HG02759 (cell line): ENCODE measurements around the gene ZNF831.

Experiments
- ATAC-seq: cut with Tn5 transposase; IDR thresholded peaks from one replicate; pipeline ENCODE4 v1.9.1; 2021; ENCODE audit warnings: mild to moderate bottlenecking, moderate library complexity; ENCODE audit not compliant: unreplicated experiment

ZNF831 gene

DNA sequence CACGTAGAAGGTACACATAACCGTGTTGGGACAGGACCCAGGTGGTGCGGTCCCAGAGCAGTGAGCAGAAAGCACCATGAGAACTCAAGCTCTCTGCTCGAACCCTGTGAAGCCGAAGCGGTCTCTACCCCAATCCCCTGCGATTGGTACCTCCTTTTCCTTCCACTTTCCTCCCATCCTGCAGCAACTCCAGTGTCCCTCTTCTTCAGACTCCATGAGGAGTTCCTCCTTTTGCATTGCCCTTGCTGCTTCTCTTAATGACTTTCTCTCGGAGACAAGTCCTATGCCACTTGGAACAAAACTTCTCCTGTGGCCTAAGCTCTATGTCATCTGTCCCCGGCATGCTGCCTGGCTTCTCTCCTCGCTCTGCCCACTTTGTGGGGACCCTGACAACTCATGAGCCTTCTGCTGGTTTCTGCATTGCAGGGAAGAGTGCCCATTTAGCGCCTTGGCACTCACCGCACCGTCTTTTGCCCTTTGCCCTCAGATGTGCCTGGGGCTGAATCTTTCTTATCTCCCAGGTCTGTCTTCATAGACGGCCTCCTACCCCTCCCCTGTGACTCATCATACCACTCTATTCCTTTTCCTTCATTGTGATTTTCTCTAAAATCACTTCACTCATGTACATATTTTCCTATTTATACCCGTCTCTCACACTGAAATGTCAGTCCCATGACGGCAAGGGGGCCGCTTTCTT lies 9.2 kb upstream of the ZNF831 start:
- no peak for ATAC-seq

DNA sequence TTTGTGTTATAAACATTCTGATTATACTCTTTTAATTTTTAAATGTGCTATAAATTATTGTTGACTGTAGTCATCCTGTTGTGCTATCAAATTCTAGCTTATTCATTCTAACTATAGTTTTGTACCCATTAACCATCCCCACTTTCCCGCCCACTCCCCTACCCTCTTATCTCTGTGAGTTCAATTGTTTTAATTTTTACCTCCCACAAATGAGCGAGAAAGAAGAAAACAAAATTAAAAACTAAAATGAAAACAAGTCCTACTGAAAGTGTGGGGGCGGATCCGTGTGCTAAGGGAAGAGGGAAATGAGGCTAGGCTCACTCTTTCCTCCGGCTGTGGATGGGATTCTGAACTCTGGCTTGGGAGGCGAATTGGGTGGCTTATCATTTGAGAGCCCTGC lies 6.6 kb upstream of the ZNF831 start:
- ATAC-seq: no peak

DNA sequence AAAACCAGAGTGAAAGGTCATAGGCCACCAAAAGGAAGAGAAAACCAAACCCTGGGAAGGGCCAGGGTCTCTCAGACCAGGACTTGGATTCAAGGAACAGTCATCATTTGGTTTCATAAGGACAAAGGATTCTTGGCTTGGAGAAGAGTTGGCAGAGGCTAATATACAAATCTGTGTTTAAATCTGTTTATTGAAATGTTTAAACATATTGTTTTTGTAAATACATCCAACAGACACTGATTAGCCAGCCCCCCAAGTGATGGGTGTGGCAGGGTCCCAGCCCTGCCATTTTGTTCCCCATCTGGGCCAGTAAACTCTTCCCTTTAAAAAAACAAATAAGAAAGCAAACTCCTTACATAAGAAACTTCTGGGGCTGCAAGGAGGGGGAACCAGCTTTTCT lies 6.1 kb upstream of the ZNF831 start:
- ATAC-seq: no peak

DNA sequence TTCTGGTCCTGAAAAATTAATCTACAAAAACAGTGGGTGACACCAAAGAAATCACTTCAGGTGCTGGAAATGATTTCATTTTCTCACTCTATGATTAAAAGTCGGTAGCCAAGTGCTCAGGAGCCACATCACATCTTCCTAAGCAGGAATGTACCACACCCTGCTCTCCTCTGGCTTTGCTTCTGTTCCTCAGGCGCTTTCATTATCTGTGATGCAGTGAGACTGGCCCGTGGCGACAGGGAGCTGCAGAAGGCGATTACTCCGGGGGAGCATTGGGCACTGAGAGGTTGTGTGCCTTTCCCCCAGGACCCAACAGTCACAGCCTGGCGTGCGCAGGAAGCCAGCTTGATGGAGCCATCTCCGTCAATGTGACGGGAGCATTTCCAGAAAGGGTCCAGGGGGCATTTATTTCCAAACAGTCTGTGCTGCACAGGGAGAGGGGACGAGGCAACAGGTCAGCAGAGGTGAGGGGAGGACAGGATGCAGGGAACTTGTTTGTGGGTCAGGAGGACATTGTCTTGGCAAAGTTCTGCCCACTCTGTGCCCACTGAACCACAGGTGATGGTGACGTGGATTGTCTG lies 5.6 kb upstream of the ZNF831 start:
- no peak for ATAC-seq

GRCh38 chr20:59158673-59159072 lies 4.9 kb upstream of the ZNF831 start:
- no peak for ATAC-seq

DNA sequence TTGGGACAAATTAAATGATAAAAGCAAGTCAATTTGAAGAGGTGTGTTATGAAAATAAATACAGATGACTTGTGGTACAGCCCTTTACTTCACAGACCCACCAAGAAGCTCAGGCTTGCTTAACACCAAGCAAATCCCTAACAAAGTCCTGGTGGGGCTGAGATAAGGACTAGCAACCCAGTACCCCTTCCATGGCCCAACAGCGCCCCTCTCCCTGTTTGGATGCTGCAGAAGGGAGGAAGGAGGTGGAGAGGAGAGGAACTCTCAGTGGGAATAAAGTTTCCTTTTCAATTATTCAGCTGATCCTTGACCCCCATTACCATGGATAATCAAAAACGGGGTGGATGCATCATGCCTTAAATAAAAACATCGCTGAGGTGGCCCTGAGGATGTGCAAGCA lies 4.5 kb upstream of the ZNF831 start:
- no peak for ATAC-seq

GRCh38 chr20:59159493-59160376 lies 3.9 kb upstream of the ZNF831 start:
- ATAC-seq: no peak

- ATAC-seq: no peak
Measured at GRCh38 chr20:59160389-59161115, 3.1 kb upstream of the ZNF831 start.

DNA sequence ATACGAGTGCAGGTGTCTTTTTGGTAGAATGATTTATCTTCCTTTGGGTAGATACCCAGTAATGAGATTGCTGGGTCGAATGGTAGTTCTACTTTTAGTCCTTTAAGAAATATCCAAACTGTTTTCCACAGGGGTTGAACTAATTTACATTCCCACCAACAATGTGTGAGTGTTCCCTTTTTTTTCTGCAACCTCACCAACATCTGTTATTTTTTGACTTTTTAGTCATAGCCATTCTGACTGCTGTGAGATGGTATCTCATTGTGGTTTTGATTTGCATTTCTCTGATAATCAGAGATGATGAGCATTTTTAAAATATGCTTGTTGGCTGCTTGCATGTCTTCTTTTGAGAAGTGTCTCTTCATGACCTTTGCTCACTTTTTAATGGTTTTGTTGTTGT lies 1.9 kb upstream of the ZNF831 start:
- no peak for ATAC-seq

- no peak for ATAC-seq
Measured at GRCh38 chr20:59164686-59165391, 1.2 kb downstream of the ZNF831 start.

- ATAC-seq: no peak
Measured at GRCh38 chr20:59165396-59165795, 1.8 kb downstream of the ZNF831 start.

DNA sequence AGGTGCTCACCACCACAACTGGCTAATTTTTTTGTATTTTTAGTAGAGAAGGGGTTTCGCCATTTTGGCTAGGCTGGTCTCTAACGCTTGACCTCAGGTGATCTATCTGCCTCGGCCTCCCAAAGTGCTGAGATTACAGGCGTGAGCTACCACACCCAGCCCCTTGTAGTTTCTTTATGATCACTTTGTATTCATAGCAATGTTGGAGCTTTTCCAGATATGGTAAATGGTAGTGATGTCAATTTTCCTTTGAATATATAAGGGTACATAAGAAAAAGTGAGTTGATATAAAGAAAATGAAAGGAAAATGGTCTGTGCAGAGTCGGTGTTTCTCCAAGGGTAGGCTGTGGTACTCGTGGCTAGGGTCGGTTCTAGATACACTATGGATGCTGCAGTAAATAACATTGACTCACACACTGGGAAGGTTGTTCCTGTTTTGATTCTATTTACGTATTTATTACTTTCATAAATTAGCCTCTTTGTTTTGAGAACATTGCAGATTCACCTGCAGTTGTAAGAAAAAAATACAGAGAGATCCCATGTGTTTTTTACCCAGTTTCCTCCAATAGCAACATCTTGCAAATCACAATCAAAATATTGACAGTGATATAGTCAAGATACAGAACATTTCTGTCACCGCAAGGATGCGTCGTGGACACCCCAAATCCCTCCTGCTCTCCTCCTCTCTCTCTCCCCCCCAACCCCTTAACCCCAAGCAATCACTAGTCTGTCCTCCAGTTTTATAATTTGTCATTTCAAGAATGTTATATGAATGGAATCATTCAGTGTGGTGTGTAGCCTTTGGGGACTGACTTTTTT lies 2.5 kb downstream of the ZNF831 start:
- ATAC-seq: no peak

DNA sequence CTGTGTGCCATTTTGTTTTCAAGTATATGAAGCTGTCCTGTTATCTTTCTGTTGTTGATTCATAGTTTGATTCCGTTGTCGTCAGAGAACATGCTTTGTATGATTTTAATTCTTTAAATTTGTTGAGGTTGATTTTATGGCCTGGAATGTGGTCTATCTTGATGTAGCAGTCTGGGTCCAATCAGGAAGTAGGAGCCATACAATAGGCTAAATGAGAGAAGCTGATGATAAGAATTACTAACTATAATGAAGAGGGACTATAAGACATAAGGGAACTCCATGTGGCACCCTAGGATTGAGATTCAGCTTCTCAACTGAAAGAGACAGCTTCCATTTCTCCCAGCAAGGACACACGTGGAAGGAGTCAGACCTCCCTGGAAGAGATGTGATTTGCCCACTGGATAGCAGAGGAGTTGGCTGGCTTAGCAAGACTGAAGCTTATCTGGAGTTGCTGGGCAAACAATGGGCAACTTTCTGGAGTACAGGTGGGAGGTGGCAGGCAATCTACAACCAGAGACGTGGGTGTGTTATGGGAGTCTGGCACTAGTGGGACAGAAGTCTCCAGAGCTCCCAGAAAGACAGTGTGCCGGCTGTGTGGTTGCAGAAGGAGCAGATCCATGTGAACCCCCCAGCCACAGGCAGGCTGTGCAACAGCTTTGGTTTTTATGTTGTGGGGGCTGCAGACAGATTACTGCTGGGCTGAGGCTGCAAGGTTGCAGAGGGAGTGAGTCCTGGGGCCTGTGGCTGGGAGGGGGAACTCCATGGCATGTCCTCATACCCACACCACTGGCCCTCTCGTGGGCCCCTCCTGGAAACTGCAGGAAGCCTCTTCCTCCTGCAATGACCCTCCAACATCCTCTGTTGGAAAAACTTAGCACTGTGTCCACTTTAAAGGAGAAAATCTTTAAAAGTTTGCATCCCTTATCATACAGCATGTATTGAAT lies 7.1 kb downstream of the ZNF831 start:
- ATAC-seq: no peak

DNA sequence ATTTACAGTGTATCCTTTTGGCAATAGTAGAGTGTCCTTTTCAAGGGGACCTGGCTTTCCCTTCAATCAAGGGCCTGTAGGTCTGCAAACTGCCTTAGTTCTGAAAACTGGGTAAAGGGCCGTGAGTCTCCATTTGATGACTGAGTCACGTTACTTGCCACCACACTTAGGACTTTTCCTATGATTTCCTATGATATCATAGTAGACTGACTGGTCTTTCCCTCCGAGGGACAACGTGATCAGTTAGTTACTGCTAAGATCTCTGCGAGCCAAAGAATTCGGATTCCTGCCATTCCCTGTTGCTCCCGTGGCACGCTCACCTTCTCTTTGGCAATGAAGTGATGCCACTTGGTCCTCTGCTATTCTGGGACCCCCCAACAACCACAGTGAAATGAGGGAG lies 8.4 kb downstream of the ZNF831 start:
- ATAC-seq: no peak

DNA sequence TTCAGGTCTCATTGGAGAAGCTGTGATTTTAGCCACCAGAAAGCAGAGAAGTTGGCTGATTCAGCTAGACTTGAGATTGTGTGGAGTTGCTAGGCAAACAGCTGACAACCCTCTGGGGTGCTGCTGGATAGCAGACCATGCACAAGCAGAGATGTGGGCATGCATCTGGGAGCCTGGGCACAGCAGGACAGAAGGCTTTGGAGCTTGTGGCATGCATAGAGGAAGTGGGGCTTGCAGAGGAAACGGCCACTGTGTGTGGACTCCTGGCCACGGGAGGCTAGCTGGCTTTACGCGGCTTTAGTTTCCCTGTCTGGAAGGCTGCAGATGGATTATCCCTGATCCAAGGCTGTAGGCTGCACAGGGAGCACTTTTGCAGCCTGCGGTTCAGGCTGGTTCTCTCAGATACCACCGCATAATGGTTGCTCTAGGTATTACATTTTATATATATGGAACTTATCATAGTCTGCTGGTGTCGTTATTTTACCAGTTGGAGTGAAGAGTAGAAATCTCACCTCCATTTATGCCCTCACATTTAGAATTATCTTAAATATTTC lies 10.4 kb downstream of the ZNF831 start:
- no peak for ATAC-seq

GRCh38 chr20:59175002-59175401 lies 11.4 kb downstream of the ZNF831 start:
- no peak for ATAC-seq

DNA sequence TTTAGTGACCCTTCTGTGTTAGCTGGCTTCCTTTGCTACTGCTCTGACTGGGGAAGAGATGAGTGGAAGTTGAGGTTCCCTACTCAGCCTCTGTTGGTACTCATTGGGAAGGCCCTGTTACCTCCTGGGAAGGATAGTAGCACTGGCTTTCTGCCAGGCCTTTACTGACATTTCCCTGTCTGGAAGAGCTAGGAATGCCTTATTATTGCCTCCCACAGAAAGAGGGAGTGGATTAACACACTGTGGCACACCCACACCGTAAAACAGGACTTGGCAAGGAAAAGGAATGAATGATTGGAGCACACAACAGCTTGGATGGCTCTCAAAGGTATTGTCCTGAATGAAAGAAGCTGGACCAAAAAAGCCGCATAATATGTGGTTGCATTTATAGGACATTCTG lies 12.2 kb downstream of the ZNF831 start:
- no peak for ATAC-seq

GRCh38 chr20:59176812-59177211 lies 13.2 kb downstream of the ZNF831 start:
- no peak for ATAC-seq
